ENCODE data around the gene CALM3. TPM values are rescaled to one million over a fixed set of nuclear protein-coding genes. Genes with fewer than 3 reads are reported as not detected.

CALM3 gene
- total RNA-seq, 1 donor from 2014 or later = 477 TPM

DNA sequence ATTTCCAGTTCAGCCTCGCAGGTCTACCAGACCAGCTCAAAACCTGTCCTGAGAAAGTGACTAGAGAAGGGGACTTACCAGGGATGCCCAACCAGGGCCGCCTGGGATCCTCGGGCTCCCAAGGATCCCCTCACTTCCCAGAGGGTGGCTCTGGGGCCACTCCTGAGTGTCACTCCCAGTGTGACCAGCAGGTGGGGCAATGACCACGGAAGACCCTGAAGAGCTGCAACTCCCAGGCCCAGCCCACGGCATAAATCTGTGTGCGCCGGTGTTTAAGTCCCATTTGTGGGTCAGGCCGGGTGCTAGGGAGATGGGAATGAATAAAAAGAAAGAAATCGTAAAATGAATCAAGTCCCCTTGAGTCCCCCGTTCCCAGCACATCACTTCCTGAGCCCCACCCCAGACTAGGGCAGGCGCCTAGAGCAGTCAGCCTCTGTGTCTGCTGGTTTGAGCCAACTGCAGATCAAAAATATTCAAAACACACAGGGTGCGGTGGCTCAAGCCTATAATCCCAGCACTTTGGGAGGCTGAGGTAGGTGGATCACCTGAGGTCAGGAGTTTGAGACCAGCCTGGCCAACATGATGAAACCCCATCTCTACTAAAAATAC, 13.1 kb downstream of the CALM3 start:
- Mint-ChIP-seq H3K9me3 (no peaks in the 10 kb centered on the region), H3K36me3 (ENCODE audit: low read depth) (peaks cover 39% of the 10 kb centered on the region), H3K4me3 (peak overlapping the region; percentile 53), H3K27me3 (no peaks in the 10 kb centered on the region), H3K4me1 (peaks cover 58% of the 10 kb centered on the region), H3K27ac (peak overlapping the region; percentile 71)
- intact Hi-C loops (cut with micrococcal nuclease) = loop anchor here (1.0 to 5.0 kb wide), 2 partner anchors 48 to 103 kb away; partner anchors contain the start of gene PRKD2
- peak; percentile 95 for DNase-seq

- peaks cover 40% of the 10 kb centered on the region for H3K36me3 Mint-ChIP-seq (ENCODE audit: low read depth)
- no peaks in the 10 kb centered on the region for H3K9me3 Mint-ChIP-seq
- H3K4me3 Mint-ChIP-seq = peak overlapping the region; percentile 54
- peak overlapping the region; percentile 98 for H3K27ac Mint-ChIP-seq
- intact Hi-C loops (cut with micrococcal nuclease) = loop anchor here (2.0 kb wide), 2 partner anchors 13 to 171 kb away; no protein-coding TSS in a partner anchor
- H3K27me3 Mint-ChIP-seq = no peaks in the 10 kb centered on the region
- DNase-seq = no peak
- H3K4me1 Mint-ChIP-seq = peaks cover 62% of the 10 kb centered on the region
Observed at GRCh38 chr19:46615966-46616365, 14.8 kb downstream of the CALM3 start.

DNA sequence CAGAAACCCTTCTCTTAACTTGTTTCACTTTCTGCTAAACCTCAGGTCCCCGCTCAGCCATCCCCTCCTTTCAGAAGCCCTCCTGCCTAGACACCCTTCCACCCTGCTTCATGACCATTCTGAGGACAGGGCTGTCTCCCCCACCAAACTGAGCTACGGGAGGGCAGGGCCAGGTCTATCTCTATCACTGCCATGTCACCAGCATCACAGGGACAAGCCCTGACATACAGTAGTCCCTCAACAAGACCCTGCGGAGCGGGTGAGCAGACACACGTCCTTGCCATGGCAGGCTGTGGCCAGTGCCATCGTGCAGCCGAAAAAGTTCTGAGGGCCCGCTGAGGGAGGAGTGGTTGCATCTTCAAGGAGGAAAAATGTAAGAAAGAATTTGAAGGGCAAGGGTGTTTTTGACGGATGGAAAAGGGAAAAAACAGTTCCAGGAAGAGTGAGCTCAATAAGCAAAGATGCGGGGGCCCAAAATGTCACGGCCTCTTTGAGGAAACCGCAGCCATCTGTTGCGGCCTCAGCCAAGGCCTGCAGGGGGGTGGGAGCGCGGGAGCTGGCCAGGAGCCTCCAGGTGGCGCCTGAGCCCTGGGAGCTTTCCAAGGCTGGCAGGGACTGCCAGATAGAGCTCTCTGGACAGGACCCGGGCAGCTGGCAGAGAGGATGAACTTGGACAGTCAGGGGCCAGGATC, 15.6 kb downstream of the CALM3 start:
- Mint-ChIP-seq H3K36me3 (ENCODE audit: low read depth) (peaks cover 41% of the 10 kb centered on the region), H3K4me1 (peaks cover 59% of the 10 kb centered on the region)
- intact Hi-C loops (cut with micrococcal nuclease) = loop anchor here (2.0 kb wide), 2 partner anchors 14 to 170 kb away; no protein-coding TSS in a partner anchor

GRCh38 chr19:46617601-46618000, 16.5 kb downstream of the CALM3 start:
- intact Hi-C loops (cut with micrococcal nuclease) = loop anchor here (2.0 kb wide), 2 partner anchors 15 to 169 kb away; no protein-coding TSS in a partner anchor
- peaks cover 59% of the 10 kb centered on the region for H3K4me1 Mint-ChIP-seq
- peak; percentile 77 for DNase-seq
- no peaks in the 10 kb centered on the region for H3K9me3 Mint-ChIP-seq
- H3K4me3 Mint-ChIP-seq = peak overlapping the region; percentile 81
- H3K27ac Mint-ChIP-seq = peak overlapping the region; percentile 98
- no peaks in the 10 kb centered on the region for H3K27me3 Mint-ChIP-seq
- peaks cover 49% of the 10 kb centered on the region for H3K36me3 Mint-ChIP-seq (ENCODE audit: low read depth)

More for the DNA sequence above, 15.6 kb downstream of the CALM3 start:
- no peaks in the 10 kb centered on the region for H3K27me3 Mint-ChIP-seq
- peak overlapping the region; percentile 98 for H3K27ac Mint-ChIP-seq
- no peaks in the 10 kb centered on the region for H3K9me3 Mint-ChIP-seq
- DNase-seq = peak; percentile 86
- peak overlapping the region; percentile 81 for H3K4me3 Mint-ChIP-seq

DNA sequence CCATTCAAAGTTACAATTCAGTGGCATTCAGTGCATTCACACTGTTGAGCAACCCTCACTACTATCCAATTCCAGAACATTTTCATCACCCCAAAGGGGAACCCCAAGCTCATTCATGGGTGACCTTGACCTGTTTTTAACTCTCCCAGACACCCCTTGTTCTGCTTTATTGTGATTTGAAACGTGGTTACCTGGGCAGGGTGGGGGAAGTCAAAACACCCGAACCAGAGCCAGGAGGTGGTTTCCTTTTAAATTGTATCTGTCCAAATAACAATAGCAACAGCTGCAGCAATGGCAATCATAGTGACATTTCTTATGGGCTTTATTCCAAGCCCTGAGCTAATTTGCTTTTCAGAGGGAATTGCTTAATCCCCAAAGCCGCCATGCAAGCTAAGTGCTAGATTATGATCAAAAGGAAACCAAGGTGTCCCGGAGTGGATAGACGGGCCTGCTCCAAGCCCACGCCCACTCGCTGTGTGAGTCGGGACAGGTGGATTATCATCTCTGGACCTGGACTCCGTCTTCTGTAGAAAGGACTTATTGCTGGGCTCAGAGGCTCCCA, 17.6 kb downstream of the CALM3 start:
- no peaks in the 10 kb centered on the region for H3K9me3 Mint-ChIP-seq
- intact Hi-C loops (cut with micrococcal nuclease) = no loop called here
- H3K4me1 Mint-ChIP-seq = peaks cover 58% of the 10 kb centered on the region
- H3K36me3 Mint-ChIP-seq (ENCODE audit: low read depth) = peaks cover 54% of the 10 kb centered on the region
- H3K27me3 Mint-ChIP-seq = no peaks in the 10 kb centered on the region
- DNase-seq = peak; percentile 84
- H3K27ac Mint-ChIP-seq = peak overlapping the region; percentile 98
- peak overlapping the region; percentile 95 for H3K4me3 Mint-ChIP-seq

DNA sequence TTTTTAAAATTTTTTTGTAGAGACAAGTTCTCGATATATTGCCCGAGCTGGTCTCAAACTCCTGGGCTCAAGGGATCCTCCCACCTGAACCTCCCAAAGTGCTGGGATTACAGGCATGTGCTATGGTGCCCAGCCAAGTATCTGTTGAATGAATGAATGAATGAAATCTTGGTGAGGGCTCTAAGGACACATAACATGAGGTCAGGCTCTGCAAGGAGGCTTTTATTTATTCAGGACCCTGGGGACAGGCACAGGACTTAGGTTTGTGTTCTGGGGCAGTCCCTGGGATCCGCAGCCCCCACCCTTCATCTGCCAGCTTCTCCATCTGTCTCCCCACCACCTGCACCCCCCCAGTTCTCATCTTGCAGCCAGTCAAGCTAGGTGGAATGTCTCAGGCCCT, 19.1 kb downstream of the CALM3 start:
- Mint-ChIP-seq H3K4me1 (peaks cover 60% of the 10 kb centered on the region), H3K4me3 (peak overlapping the region; percentile 95), H3K36me3 (ENCODE audit: low read depth) (peaks cover 65% of the 10 kb centered on the region), H3K9me3 (no peaks in the 10 kb centered on the region), H3K27ac (peak overlapping the region; percentile 98), H3K27me3 (no peaks in the 10 kb centered on the region)
- no peak for DNase-seq
- intact Hi-C loops (cut with micrococcal nuclease) = loop anchor here (1.0 kb wide), 1 partner anchor 8 kb away; no protein-coding TSS in a partner anchor

DNA sequence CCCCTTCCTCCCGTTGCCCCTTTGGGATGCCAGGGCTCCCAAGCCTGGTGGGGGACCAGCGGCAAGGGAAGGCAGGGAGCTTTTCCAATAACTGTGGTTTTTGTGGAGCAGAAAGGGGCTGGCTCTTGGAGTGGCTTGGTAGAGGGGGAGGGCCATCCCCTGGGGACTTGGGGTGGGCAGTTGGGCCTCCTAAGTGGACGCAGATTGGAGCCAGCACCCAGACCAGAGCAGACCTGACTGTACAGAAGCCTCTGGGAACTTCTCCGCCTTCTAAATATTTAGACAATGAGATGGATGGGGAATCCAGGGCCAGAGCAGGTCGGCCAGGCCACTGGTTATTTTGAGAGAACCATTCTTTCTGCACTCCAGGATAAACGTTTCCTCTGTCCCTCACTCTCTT, 19.6 kb downstream of the CALM3 start:
- intact Hi-C loops (cut with micrococcal nuclease) = loop anchor here (1.0 kb wide), 1 partner anchor 8 kb away; no protein-coding TSS in a partner anchor
- peak overlapping the region; percentile 98 for H3K27ac Mint-ChIP-seq

DNA sequence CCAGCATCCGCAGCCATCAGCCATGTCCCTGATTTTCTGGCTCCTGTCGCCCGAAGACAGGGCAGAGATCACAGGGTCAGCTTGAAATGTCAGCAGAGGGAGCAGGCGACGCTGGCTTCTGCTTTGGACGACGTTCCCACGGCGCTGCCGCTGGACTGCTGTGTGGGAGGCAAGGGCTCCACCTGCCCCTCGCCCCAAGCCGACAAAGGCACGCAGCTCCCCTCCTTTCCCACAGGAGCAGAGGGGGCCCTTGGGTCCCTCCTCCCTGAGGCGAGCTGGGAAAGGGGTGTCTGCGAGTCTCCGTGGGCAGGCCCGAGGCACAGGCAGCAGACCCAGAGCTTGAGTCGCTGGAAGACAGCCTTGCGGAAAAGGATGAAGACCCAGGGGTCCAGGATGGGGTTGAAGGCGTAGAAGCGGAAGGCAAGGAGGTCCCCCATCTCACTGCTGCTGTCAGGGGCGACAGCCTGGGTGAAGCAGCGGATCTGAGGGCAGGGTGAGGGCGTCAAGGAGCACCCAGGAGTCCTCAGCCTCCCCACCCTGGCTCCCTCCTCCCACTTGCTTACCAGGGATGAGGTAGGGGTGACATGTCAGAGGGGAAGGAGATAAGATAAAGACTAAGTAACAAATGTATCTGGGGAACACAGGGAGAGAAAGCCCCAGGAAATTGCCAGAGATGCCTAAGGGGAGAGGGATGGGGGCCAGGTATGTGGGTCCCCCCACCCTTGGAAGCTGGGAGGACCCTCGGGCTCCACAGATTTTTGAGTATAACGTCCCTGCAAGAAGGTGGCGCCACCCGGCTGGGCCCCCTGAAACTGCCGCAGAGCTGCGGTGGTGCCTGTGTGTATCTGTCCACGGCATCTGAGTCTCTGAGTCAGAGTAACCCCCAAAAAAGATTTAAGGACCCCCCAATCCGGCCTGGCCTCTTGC, 20.3 kb downstream of the CALM3 start:
- Mint-ChIP-seq H3K4me3 (peak overlapping the region; percentile 95), H3K27me3 (no peaks in the 10 kb centered on the region), H3K36me3 (ENCODE audit: low read depth) (peaks cover 66% of the 10 kb centered on the region), H3K9me3 (no peaks in the 10 kb centered on the region), H3K27ac (peak overlapping the region; percentile 98), H3K4me1 (peaks cover 59% of the 10 kb centered on the region)
- DNase-seq = peak; percentile 63
- intact Hi-C loops (cut with micrococcal nuclease) = no loop called here

More for the DNA sequence above, 19.6 kb downstream of the CALM3 start:
- DNase-seq = no peak
- peak overlapping the region; percentile 95 for H3K4me3 Mint-ChIP-seq
- H3K4me1 Mint-ChIP-seq = peaks cover 63% of the 10 kb centered on the region
- no peaks in the 10 kb centered on the region for H3K9me3 Mint-ChIP-seq
- peaks cover 66% of the 10 kb centered on the region for H3K36me3 Mint-ChIP-seq (ENCODE audit: low read depth)
- no peaks in the 10 kb centered on the region for H3K27me3 Mint-ChIP-seq

- Mint-ChIP-seq H3K4me1 (peaks cover 52% of the 10 kb centered on the region), H3K27ac (peak overlapping the region; percentile 98), H3K4me3 (peak overlapping the region; percentile 95), H3K9me3 (no peaks in the 10 kb centered on the region), H3K27me3 (no peaks in the 10 kb centered on the region), H3K36me3 (ENCODE audit: low read depth) (peaks cover 61% of the 10 kb centered on the region)
- intact Hi-C loops (cut with micrococcal nuclease) = no loop called here
- DNase-seq = peak; percentile 70
Observed at GRCh38 chr19:46622118-46622446, 21.0 kb downstream of the CALM3 start.

GRCh38 chr19:46623915-46624502, 22.9 kb downstream of the CALM3 start:
- no peaks in the 10 kb centered on the region for H3K27me3 Mint-ChIP-seq
- H3K4me1 Mint-ChIP-seq = peaks cover 53% of the 10 kb centered on the region
- peak; percentile 62 for DNase-seq
- no peaks in the 10 kb centered on the region for H3K9me3 Mint-ChIP-seq
- H3K27ac Mint-ChIP-seq = peak overlapping the region; percentile 96
- intact Hi-C loops (cut with micrococcal nuclease) = no loop called here
- H3K36me3 Mint-ChIP-seq (ENCODE audit: low read depth) = peaks cover 55% of the 10 kb centered on the region
- H3K4me3 Mint-ChIP-seq = peak overlapping the region; percentile 96

- Mint-ChIP-seq H3K4me1 (peaks cover 43% of the 10 kb centered on the region), H3K36me3 (ENCODE audit: low read depth) (peaks cover 44% of the 10 kb centered on the region), H3K27ac (peak within 1 kb of the TSS; percentile 96), H3K4me3 (peak within 1 kb of the TSS; percentile 96), H3K27me3 (no peaks in the 10 kb centered on the region), H3K9me3 (no peaks in the 10 kb centered on the region)
- peak; percentile 82 for DNase-seq
- intact Hi-C loops (cut with micrococcal nuclease) = loop anchor here (1.0 kb wide), 1 partner anchor 9 kb away; no protein-coding TSS in a partner anchor
Observed at GRCh38 chr19:46624958-46625661, 24.0 kb downstream of the CALM3 start, which contains the start of gene PTGIR. PTGIR (minus strand) TSS chr19:46625089; CDS start chr19:46624225, 864 bp downstream.

- Mint-ChIP-seq H3K4me3 (peak overlapping the region; percentile 96), H3K27ac (peak overlapping the region; percentile 96), H3K9me3 (no peaks in the 10 kb centered on the region), H3K27me3 (no peaks in the 10 kb centered on the region), H3K36me3 (ENCODE audit: low read depth) (peaks cover 38% of the 10 kb centered on the region), H3K4me1 (peaks cover 38% of the 10 kb centered on the region)
- intact Hi-C loops (cut with micrococcal nuclease) = loop anchor here (1.0 kb wide), 1 partner anchor 9 kb away; no protein-coding TSS in a partner anchor
- DNase-seq = no peak
Observed at GRCh38 chr19:46625731-46626130, 24.6 kb downstream of the CALM3 start.
